H1 (cell line): Measurements from ENCODE around the gene CFP. TPM values are rescaled to one million over a fixed set of nuclear protein-coding genes. Genes with fewer than 3 reads are reported as not detected.

Experiments used
- CTCF ChIA-PET: fragments of 300-600 bp; sonication (Branson Sonifier 250); formaldehyde crosslinking; loops from one replicate; lab custom pipeline; 2021; ENCODE audit not compliant: partially characterized antibody; lab: Charles Lee
- POLR2A ChIA-PET: fragments of 300-600 bp; sonication (Branson Sonifier 250); formaldehyde crosslinking; loops from one replicate; lab custom pipeline; 2021; ENCODE audit warnings: inconsistent platforms; ENCODE audit not compliant: partially characterized antibody; lab: Charles Lee
- DNase-seq, 2 experiments: peaks; one replicate each; pipeline versions ENCODE4 v3.0.0 to v3.0.0-alpha.2; 2010 to 2022; ENCODE audit warnings: low spot score in 2 of 2, low read depth in 1 of 2, mixed read lengths in 1 of 2
- FAIRE-seq: peaks from 2 replicates; lab custom pipeline; 2011; peaks lifted over from hg19 to GRCh38; lab: Jason Lieb, UNC
- H2AFZ ChIP-seq: 2 replicates; pipeline ENCODE4 v1.8.1; 2012; ENCODE audit warnings: low read length, inconsistent platforms
- H2AK5ac ChIP-seq: 2 replicates; pipeline ENCODE4 v1.6.1; 2013; ENCODE audit warnings: low read depth, low read length
- H2BK120ac ChIP-seq: replicated peaks from 2 replicates; pipeline ENCODE3; 2013; ENCODE audit warnings: low read depth, low read length, inconsistent platforms
- H2BK12ac ChIP-seq: 2 replicates; pipeline ENCODE4 v1.6.1; 2013; ENCODE audit warnings: low read depth, low read length
- H2BK15ac ChIP-seq: 2 replicates; pipeline ENCODE4 v1.6.1; 2013; ENCODE audit warnings: low read length
- H2BK20ac ChIP-seq: 2 replicates; pipeline ENCODE4 v1.6.1; 2013; ENCODE audit warnings: low read length
- H2BK5ac ChIP-seq: 2 replicates; pipeline ENCODE4 v1.6.1; 2013; ENCODE audit warnings: low read depth, low read length
- H3K14ac ChIP-seq: 2 replicates; pipeline ENCODE4 v1.6.1; 2013; ENCODE audit warnings: inconsistent platforms; ENCODE audit not compliant: insufficient read length
- H3K18ac ChIP-seq: 2 replicates; pipeline ENCODE4 v1.6.1; 2013; ENCODE audit warnings: low read length; ENCODE audit errors: extremely low read depth
- H3K23ac ChIP-seq: 2 replicates; pipeline ENCODE4 v1.6.1; 2013; ENCODE audit warnings: inconsistent platforms; ENCODE audit not compliant: insufficient read length
- H3K23me2 ChIP-seq: 2 replicates; pipeline ENCODE4 v1.6.1; 2013; ENCODE audit warnings: low read depth, low read length
- H3K27ac ChIP-seq: 2 replicates; pipeline ENCODE4 v1.6.1; 2011; ENCODE audit warnings: low read depth, low read length, inconsistent platforms
- H3K27me3 ChIP-seq, 4 experiments: replicated peaks in 1 of 4; 1 replicate in 1 of 4; 2 replicates in 3 of 4; pipeline versions ENCODE4 v1.6.1 to v1.8.1; 2011 to 2013; ENCODE audit warnings: low read length in 3 of 4, mild to moderate bottlenecking in 3 of 4, inconsistent platforms in 2 of 4, mixed read lengths in 2 of 4, moderate library complexity in 1 of 4; ENCODE audit not compliant: control insufficient read depth in 3 of 4, insufficient read depth in 3 of 4; ENCODE audit errors: extremely low read depth in 1 of 4
- H3K36me3 ChIP-seq, 4 experiments: 2 replicates each; pipeline versions ENCODE4 v1.6.1 to v1.8.1; 2011 to 2013; ENCODE audit warnings: mild to moderate bottlenecking in 4 of 4, low read length in 3 of 4, moderate library complexity in 2 of 4, control low read depth in 1 of 4, inconsistent platforms in 1 of 4; ENCODE audit not compliant: insufficient read depth in 4 of 4, control insufficient read depth in 2 of 4
- H3K4ac ChIP-seq: replicated peaks from 2 replicates; pipeline ENCODE3; 2013; ENCODE audit warnings: low read length, low read depth, mixed read lengths, inconsistent platforms; ENCODE audit not compliant: insufficient read length
- H3K4me1 ChIP-seq, 4 experiments: replicated peaks in 1 of 4; 1 replicate in 1 of 4; 2 replicates in 3 of 4; pipeline versions ENCODE4 v1.6.1 to v1.8.1; 2011 to 2013; ENCODE audit warnings: low read length in 3 of 4, inconsistent platforms in 2 of 4, mixed read lengths in 1 of 4; ENCODE audit not compliant: insufficient read depth in 4 of 4, control insufficient read depth in 3 of 4
- H3K4me2 ChIP-seq, 2 experiments: 2 replicates each; pipeline versions ENCODE4 v1.6.1 to v1.8.1; 2011 to 2013; ENCODE audit warnings: low read depth in 2 of 2, low read length in 2 of 2, control low read depth in 1 of 2, inconsistent platforms in 1 of 2, mild to moderate bottlenecking in 1 of 2; ENCODE audit not compliant: insufficient read depth in 1 of 2
- H3K4me3 ChIP-seq, 4 experiments: fragments of 200-600, 300-600 bp in 1 of 4; sonication (generic), shearing (Covaris generic), sonication (Bioruptor Twin) in 1 of 4; 2 replicates each; pipeline versions ENCODE4 v1.5.1 to v1.8.1; 2011 to 2016; ENCODE audit warnings: low read length in 4 of 4, low read depth in 3 of 4, control low read depth in 2 of 4, inconsistent platforms in 2 of 4, mild to moderate bottlenecking in 2 of 4, mixed read lengths in 1 of 4, moderate library complexity in 1 of 4; ENCODE audit not compliant: insufficient read depth in 2 of 4; ENCODE audit errors: extremely low read depth in 1 of 4
- H3K56ac ChIP-seq: replicated peaks from 2 replicates; pipeline ENCODE3; 2013; ENCODE audit warnings: low read depth, mild to moderate bottlenecking, mixed read lengths, low read length, inconsistent platforms; ENCODE audit not compliant: insufficient read length
- H3K79me1 ChIP-seq: 2 replicates; pipeline ENCODE4 v1.6.1; 2013; ENCODE audit warnings: low read depth, low read length, control low read depth
- H3K79me2 ChIP-seq, 2 experiments: 2 replicates each; pipeline versions ENCODE4 v1.6.1 to v1.8.1; 2012 to 2013; ENCODE audit warnings: low read length in 2 of 2, mild to moderate bottlenecking in 2 of 2, inconsistent platforms in 1 of 2; ENCODE audit not compliant: insufficient read depth in 2 of 2, control insufficient read depth in 1 of 2
- H3K9ac ChIP-seq, 4 experiments: replicated peaks in 1 of 4; 1 replicate in 1 of 4; 2 replicates in 3 of 4; pipeline versions ENCODE4 v1.6.1 to v1.8.1; 2011 to 2013; ENCODE audit warnings: low read depth in 3 of 4, low read length in 3 of 4, control low read depth in 2 of 4, mild to moderate bottlenecking in 2 of 4, moderate library complexity in 2 of 4, inconsistent platforms in 1 of 4; ENCODE audit errors: extremely low read depth in 1 of 4
- H3K9me3 ChIP-seq, 2 experiments: 2 replicates each; pipeline versions ENCODE4 v1.6.1 to v1.8.1; 2012 to 2013; ENCODE audit warnings: mild to moderate bottlenecking in 2 of 2, moderate library complexity in 2 of 2, control low read depth in 1 of 2, inconsistent platforms in 1 of 2, low read depth in 1 of 2, low read length in 1 of 2, mixed read lengths in 1 of 2; ENCODE audit not compliant: insufficient read depth in 2 of 2
- H4K20me1 ChIP-seq, 2 experiments: replicated peaks in 1 of 2; 2 replicates each; pipeline versions ENCODE3 to v1.8.1; 2011 to 2013; ENCODE audit warnings: inconsistent platforms in 2 of 2, low read length in 2 of 2, mild to moderate bottlenecking in 1 of 2; ENCODE audit not compliant: insufficient read depth in 2 of 2, control insufficient read depth in 1 of 2
- H4K5ac ChIP-seq: 2 replicates; pipeline ENCODE4 v1.6.1; 2013; ENCODE audit warnings: low read length, low read depth, mixed read lengths, inconsistent platforms; ENCODE audit not compliant: insufficient read length
- H4K8ac ChIP-seq: 2 replicates; pipeline ENCODE4 v1.8.0; 2013; ENCODE audit warnings: mild to moderate bottlenecking, moderate library complexity, low read length, inconsistent platforms; ENCODE audit not compliant: insufficient read depth; ENCODE audit errors: extremely low read depth
- H4K91ac ChIP-seq: replicated peaks from 2 replicates; pipeline ENCODE3; 2013; ENCODE audit warnings: low read length, mixed read lengths, inconsistent platforms; ENCODE audit not compliant: insufficient read length
- ATF2 ChIP-seq: IDR thresholded peaks from 2 replicates; pipeline ENCODE4 v1.6.1; 2012; ENCODE audit warnings: low read length, inconsistent platforms
- FOSL1 ChIP-seq: IDR thresholded peaks from 2 replicates; pipeline ENCODE4 v1.6.1; 2011; ENCODE audit warnings: mild to moderate bottlenecking, low read depth, low read length, moderate library complexity; ENCODE audit not compliant: insufficient read depth
- KDM1A ChIP-seq: fragments of 200-600, 300-600 bp; sonication (generic); IDR thresholded peaks from 2 replicates; pipeline ENCODE4 v1.7.1; 2016; ENCODE audit warnings: mild to moderate bottlenecking, low read length, borderline replicate concordance
- TAF1 ChIP-seq: IDR thresholded peaks from 2 replicates; pipeline ENCODE4 v1.6.1; 2011; ENCODE audit warnings: mild to moderate bottlenecking, low read depth, low read length
- WGBS, 2 experiments: shearing (Covaris generic) in 1 of 2; methylation state at CpG; one replicate each; pipeline versions ENCODE4 v1.1.6 to v1.1.7; 2013 to 2015; ENCODE audit warnings: low lambda C conversion rate in 2 of 2, mixed read lengths in 2 of 2, inconsistent platforms in 1 of 2, low coverage in 1 of 2, missing lambda C conversion rate in 1 of 2; ENCODE audit not compliant: insufficient replicate concordance in 2 of 2, insufficient coverage in 1 of 2, insufficient read length in 1 of 2; ENCODE audit errors: extremely low coverage in 1 of 2, missing lambda C conversion rate in 1 of 2; 5-methylcytosine and 5-hydroxymethylcytosine counted together
- polyA plus RNA-seq, 7 experiments: library from polyadenylated mRNA; depleted of rRNA in 3 of 7; stranded (reverse) in 5 of 7; unstranded in 2 of 7; fragments of >200 nt in 5 of 7; fragments of 200-250 nt in 2 of 7; gene quantifications; 1 replicate in 5 of 7; 2 replicates in 1 of 7; 4 replicates in 1 of 7; pipeline versions ENCODE4 v1.2.1 to v1.2.3, GENCODE V29; 2011 to 2013; ENCODE audit warnings: missing spikeins in 2 of 7, mixed read lengths in 2 of 7
- total RNA-seq: library from RNA; stranded (reverse); fragmentation: NEBNext Ultra II Directional; extraction: Animal tissue kit (Norgen Biotek cat#: 25700); gene quantifications from 2 replicates; pipeline ENCODE4 v1.2.1, GENCODE V29; 2021

The CFP gene
- total and polyA plus RNA-seq, 2 of the 8 experiments (the other 6 are each of a cell fraction or from before 2014, with no cell fraction given) = 0.76 to 2.2 TPM

- Histone ChIP-seq H2BK15ac (no peak overlapping the region), H3K9ac (no peak overlapping the region), H3K56ac (no peak overlapping the region), H4K5ac (no peak overlapping the region), H3K79me1 (no peaks in the 10 kb centered on the region), H4K8ac (no peak overlapping the region), H3K79me2 (no peaks in the 10 kb centered on the region), H3K9me3 (no peaks in the 10 kb centered on the region), H2BK5ac (no peak overlapping the region), H3K23ac (no peak overlapping the region), H3K27me3 (no peaks in the 10 kb centered on the region), H2BK12ac (no peak overlapping the region), H3K4me1 (peaks cover under 1 to 7% (median 4%) of the 10 kb centered on the region in 4 experiments), H4K20me1 (peaks cover 0 to 1% of the 10 kb centered on the region in 2 experiments), H2AK5ac (no peak overlapping the region), H3K4me2 (peak overlapping the region; percentile 18 to 70), H3K14ac (no peak overlapping the region), H3K23me2 (no peaks in the 10 kb centered on the region; the same call in 1 of the 2 replicates), H3K36me3 (no peaks in the 10 kb centered on the region), H4K91ac (no peak overlapping the region), H2AFZ (no peak overlapping the region), H3K18ac (no peak overlapping the region), H3K4ac (no peak overlapping the region), H3K4me3 (peak overlapping the region; percentile 23 to 60 (median 34); a peak in 6 of 8 replicates), H3K27ac (no peak overlapping the region), H2BK120ac (no peak overlapping the region), H2BK20ac (no peak overlapping the region)
- WGBS, 2 experiments = 82% methylated on average over 7 of the region's 32 CpGs; no CpG with 5 or more reads in 1 of the 2 experiments
- TF ChIP-seq KDM1A = no peak
- no peak for TF ChIP-seq TAF1
- no peak for TF ChIP-seq FOSL1
- TF ChIP-seq ATF2 = no peak
- FAIRE-seq (no peak), DNase-seq (no peak)
- POLR2A ChIA-PET = interaction anchor here (0.9 to 2.7 kb wide), 4 partner anchors 28 to 45 kb away, joined by 3 to 11 read pairs (median 3); partner anchors contain the start of gene TIMP1
- CTCF ChIA-PET = interaction anchor here (0.9 to 1.9 kb wide), 3 partner anchors 10 to 79 kb away, joined by 3 to 5 read pairs (median 4); no protein-coding TSS in a partner anchor
These were observed 10.7 kb downstream of the CFP start for GRCh38 chrX:47618923-47619485.
